IPS DF 19.7 (cell line): ENCODE results near the gene CDR2.
"Not testable (repeated sequence)": the region's sequence is repeated elsewhere in the genome, so short reads cannot be mapped to it uniquely, and the experiment has no call there.

Source experiments
- DNase-seq: peaks from one replicate; pipeline ENCODE4 v3.0.0-alpha.2; 2013; ENCODE audit warnings: low read depth, low spot score

The CDR2 gene

GRCh38 chr16:22375963-22376640 lies 1.7 kb upstream of the CDR2 start:
- no peak for DNase-seq

DNA sequence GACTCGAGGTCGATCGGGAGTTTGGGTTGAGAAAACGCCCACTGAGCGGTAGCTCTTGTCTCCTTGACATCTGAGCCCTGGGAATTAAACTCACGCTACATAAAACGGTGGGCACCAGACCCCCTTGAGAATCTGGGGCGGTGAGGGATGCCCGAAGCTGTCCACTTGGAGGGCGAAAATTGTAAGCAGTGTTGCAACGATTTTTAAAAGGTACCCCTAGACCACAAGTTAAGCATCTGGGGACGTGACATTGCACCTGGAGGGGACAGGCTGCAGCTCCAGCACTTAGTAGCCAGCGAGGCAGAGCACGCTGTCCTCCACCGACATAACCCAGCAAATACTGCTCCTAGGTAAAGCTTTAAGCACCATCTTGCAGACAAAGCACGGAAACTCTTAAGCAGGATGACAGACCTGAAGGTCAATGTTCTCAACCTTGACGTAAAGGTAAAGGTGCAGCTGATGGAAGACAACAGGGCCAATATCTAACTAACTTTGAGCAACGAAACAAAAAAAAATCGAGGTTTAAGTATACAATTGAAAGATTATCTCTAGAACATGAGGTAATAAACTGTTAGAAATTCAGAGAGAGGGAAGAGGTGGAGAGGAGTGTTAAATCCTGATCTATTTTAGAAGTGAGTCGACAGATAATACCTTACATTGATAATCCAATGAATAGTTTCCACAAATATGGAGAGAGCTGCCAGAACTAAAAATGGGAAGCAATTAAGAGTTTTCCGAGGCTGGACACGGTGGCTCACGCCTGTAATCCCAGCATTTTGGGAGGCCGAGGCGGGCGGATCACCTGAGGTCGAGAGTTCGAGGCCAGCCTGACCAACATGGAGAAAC lies 921 bp upstream of the CDR2 start:
- no peak for DNase-seq

- no peak for DNase-seq
These were observed 633 bp downstream of the CDR2 start for GRCh38 chr16:22373662-22374310.

GRCh38 chr16:22372882-22373661 lies 1.3 kb downstream of the CDR2 start:
- no peak for DNase-seq

DNA sequence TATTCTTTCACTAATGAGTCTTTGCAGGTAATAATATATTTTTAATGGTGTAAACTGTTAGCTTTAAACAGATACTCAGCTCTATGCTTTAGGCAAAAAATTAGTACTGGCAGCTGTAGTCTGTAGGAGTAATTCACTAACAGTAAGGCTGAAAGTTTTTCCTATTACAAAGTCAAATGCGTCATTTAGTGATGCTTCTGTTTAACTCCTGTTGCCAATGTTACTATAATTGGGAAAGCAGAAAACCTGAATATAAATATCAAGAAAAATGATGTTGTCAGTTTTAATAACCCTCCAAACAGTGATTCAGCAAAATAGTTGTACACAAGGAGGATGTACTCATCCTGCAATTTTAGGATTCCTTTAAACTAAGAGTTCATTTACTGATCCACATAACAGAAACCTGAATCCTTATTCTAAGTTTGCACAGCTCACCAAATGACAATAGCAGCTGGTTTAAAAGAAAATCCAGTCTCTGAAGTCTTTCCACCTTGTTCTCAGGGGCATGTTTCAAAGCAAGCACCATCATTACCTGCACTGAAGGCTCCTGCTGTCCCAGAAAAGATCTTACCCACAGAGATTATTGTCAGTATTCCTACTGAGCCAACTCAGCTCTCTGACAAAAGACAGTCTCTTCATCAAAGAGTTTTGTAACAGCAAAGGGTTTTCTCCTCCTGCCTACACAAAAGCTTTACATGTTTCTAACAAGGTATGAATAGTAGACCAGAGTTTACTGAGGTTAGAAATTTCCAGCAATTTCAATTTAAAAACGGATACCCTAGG lies 4.2 kb downstream of the CDR2 start:
- DNase-seq: no peak

DNA sequence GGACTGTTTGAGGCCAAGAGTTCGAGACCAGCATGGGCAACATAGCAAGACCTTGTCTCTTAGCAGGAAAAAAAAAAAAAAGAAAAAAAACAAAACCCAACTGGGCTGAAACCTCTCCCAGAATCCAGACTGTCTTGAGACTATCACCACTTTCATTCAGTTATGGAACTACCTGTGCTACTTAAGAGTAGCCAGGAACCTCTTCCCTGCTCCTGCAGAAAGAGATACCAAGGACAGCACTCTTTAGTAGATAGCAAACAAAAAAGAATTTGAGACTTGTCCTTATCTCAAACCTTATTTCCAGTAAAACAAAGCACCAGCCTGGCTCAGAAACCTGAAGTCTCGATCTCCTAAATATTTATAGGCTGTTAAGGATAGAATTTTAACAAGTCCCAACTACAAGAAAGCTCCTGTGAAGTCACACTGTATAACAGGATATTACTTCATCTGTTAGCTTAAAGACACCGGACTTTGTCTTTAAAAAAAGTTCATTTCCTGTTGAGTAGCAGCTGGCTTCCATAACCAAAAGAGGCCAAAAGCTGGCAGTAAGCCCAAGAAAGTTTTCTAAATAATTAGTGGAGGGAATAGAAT lies 5.1 kb downstream of the CDR2 start:
- no peak for DNase-seq

- not testable (repeated sequence) for DNase-seq
These were observed 6.1 kb downstream of the CDR2 start for GRCh38 chr16:22368200-22368826.

DNA sequence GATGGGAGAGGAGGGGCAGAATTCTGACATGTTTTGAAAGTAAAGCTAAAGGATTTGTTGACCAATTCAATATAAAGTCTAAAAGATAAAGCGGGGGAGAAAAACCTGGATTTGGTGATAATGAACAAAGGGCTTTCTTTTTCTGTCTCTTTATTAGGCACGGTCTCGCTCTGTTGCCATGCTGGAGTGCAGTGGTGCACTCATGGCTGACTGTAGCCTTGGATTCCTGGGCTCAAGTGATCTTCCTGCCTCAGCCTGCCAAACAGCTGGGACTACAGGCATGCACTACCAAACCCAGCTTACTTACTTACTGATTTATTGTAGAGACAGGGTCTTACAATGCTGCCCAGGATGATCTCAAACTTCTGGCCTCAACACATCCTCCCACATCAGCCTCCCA lies 7.5 kb downstream of the CDR2 start:
- no peak for DNase-seq

DNA sequence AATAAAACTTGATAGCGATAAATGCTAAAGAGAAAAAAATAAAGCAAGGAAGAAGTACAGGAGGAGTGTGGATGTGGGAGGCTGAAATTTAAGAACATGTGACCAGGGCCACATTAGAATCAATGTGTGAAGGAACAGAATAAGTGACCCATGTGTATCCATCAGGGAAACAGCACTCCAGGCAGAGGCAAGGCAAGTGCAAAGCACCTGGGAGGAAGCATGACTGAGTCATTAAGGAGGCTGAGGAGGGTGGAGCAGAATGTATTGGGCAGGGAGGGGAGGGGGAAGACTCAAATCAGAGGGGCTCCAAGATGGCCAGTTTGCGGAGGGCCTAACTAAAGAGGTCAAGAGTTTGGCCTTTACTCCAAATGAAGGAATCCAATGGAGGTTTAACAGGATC lies 8.0 kb downstream of the CDR2 start:
- no peak for DNase-seq

GRCh38 chr16:22364241-22364640 lies 10.2 kb downstream of the CDR2 start:
- DNase-seq: no peak

DNA sequence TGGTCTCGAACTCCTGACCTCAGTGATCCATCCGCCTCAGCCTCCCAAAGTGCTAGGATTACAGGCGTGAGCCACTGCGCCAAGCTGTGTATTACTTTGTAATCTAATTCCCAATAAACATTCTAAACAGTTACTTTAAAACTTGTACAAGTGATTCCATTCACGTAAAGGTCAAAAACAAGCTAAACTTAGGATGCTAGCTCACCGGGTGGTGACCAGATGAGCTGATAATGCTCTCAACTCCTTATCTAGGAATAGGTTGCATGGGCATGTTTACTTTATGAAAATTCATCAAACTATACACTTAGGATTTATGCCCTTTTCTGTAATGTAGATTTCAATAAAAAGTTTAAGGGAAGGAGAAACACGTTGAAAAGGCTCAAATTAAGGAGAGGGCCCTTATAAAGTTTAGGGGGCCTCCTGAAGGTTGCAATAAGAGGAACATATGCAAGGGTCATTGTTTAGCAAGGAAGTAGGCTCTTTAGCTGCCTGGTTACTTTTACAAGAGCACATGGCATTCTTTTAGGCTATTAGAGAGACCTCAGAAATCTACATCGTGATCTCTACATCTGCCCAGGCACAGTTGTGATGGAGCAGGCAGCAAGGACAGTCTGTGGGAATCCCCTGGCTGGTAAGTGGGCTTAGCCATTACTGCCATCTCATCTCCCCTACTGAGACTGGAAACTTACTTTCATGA lies 13.3 kb downstream of the CDR2 start:
- no peak for DNase-seq

GRCh38 chr16:22359679-22360078 lies 14.7 kb downstream of the CDR2 start:
- no peak for DNase-seq

GRCh38 chr16:22358000-22358399 lies 16.4 kb downstream of the CDR2 start:
- DNase-seq: no peak

GRCh38 chr16:22357635-22357971 lies 16.8 kb downstream of the CDR2 start:
- DNase-seq: no peak

DNA sequence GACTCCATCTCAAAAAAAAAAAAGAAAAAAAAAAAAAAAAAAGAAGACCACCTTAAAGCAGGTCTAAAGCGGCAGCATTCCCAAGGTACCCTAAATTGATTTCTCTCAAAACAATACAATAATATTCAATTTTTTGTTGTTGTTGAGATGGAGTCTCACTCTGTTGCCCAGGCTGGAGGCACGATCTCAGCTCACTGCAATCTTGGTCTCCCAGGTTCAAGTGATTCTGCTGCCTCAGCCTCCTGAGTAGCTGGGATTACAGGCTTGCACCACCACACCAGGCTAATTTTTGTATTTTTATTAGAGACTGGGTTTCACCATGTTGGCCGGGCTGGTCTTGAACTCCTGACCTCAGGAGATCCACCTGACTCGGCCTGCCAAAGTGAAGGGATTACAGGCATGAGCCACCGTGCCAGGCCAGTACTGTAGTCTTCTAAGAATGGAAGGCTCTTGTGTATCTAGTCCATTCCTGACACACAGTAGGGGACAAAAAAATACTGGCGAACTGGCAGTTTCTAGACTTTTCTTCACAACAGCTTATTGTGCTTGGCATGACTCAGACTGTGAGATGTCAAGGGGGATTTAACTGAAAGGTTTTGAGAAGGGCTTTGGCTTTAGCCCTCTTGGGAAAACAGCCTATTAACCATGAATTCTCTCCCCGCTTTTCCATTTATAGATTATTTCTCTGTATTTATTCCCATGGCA lies 17.3 kb downstream of the CDR2 start:
- DNase-seq: no peak

- DNase-seq: no peak
These were observed 18.9 kb downstream of the CDR2 start for GRCh38 chr16:22355487-22355908.

- DNase-seq: no peak
These were observed 20.4 kb downstream of the CDR2 start for GRCh38 chr16:22353933-22354541.

DNA sequence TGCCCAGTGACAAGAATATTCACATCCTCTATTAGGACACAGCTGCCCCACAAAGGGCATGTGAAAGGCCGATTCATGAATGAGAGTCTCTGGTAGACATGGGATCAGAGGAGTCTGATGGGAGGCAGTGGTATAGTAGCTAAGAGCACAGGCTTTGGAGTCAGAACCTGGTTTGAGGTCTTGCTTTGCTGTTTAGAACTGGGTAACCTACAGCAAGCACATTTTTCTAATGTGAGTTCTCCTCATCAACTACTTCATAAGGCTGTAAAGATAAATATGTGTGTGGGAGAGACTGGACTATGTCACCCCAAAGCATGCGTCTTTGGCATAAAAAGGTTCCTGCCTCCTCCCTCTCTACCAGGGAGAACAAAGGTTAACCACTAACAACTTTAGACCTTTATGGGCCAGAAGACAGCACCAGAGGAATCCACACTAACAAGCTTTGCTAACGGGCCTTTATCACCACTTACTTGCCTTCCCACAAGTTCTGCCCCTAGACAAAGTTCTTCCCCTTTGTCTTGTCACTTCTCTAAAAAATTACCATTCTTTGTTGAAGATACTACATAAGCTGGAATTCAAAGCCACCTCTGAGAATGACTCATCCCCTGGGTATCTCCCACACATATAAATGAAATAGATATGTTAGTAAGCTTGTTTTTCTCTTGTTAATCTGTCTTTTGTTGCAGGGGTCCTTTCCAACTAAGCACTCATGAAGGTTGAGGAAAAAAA lies 21.1 kb downstream of the CDR2 start:
- DNase-seq: no peak
